GM12878 (cell line): ENCODE results near the gene VIPR2.
"Not testable (repeated sequence)": the region's sequence is repeated elsewhere in the genome, so short reads cannot be mapped to it uniquely, and the experiment has no call there.

ENCODE experiments used
- CTCF ChIP-seq, 3 experiments: IDR thresholded peaks in 2 of 3; conservative IDR thresholded peaks in 1 of 3; 2 replicates each; pipeline ENCODE4 v1.5.1; 2011; ENCODE audit warnings: low read depth in 3 of 3, low read length in 3 of 3, mild to moderate bottlenecking in 3 of 3, control low read depth in 2 of 3, moderate library complexity in 2 of 3, inconsistent platforms in 1 of 3, mixed read lengths in 1 of 3; ENCODE audit not compliant: control insufficient read depth in 2 of 3, insufficient read depth in 1 of 3; ENCODE audit errors: extremely low read depth in 1 of 3
- EZH2 ChIP-seq: IDR thresholded peaks from 2 replicates; pipeline ENCODE4 v1.6.1; 2012; ENCODE audit warnings: low read depth, mild to moderate bottlenecking, control low read depth, inconsistent platforms, low read length, borderline replicate concordance; ENCODE audit not compliant: control insufficient read depth
- HDAC2 ChIP-seq: fragments of 200-600 bp; sonication (generic); IDR thresholded peaks from 2 replicates; pipeline ENCODE4 v1.6.1; 2017
- MEF2A ChIP-seq: IDR thresholded peaks from 2 replicates; pipeline ENCODE4 v1.6.1; 2011; ENCODE audit warnings: low read depth, mild to moderate bottlenecking, low read length, moderate library complexity; ENCODE audit not compliant: insufficient read depth
- PAX5 ChIP-seq: IDR thresholded peaks from 2 replicates; pipeline ENCODE4 v1.6.1; 2011; ENCODE audit warnings: low read depth, low read length, borderline replicate concordance
- USF2 ChIP-seq: IDR thresholded peaks from 2 replicates; pipeline ENCODE4 v1.6.1; 2011; ENCODE audit warnings: low read depth, low read length, improper control_type of control experiment, borderline replicate concordance

GRCh38 chr7:159132670-159133443 is 11.8 kb downstream of the VIPR2 start:
- TF ChIP-seq CTCF (IDR thresholded peaks at IDR 0.05 in 2 of 3, conservative IDR thresholded peaks at IDR 0.05 in 1 of 3; ENCODE audit: control insufficient read depth in 2 of 3, extremely low read depth in 1 of 3, insufficient read depth in 1 of 3, low read depth in 3 of 3, low read length in 3 of 3); HDAC2; MEF2A; USF2; EZH2; PAX5: not testable (repeated sequence)
